Esophagus muscularis mucosa (tissue), 4 donors: Measurements from ENCODE around the gene UGT1A3.

ENCODE experiments used
- EP300 ChIP-seq: sonication (generic); formaldehyde crosslinking; IDR thresholded peaks from one replicate; pipeline ENCODE4 v1.6.1; 2017; ENCODE audit warnings: antibody characterized with exemption
- POLR2A ChIP-seq: fragments of 450-650 bp; IDR thresholded peaks from one replicate; pipeline ENCODE4 v1.6.1; 2017; ENCODE audit warnings: antibody characterized with exemption, moderate library complexity, mild to moderate bottlenecking, low read depth
- POLR2AphosphoS5 ChIP-seq, 2 donors: sonication (generic); formaldehyde crosslinking; IDR thresholded peaks; one replicate each; pipeline ENCODE4 v1.6.1; 2017; ENCODE audit warnings: antibody characterized with exemption in 2 of 2
- TF ChIP-seq, protein P1 (sequence below), 3 experiments: fragments of 200-600 bp in 2 of 3; fragments of 450-650 bp in 1 of 3; sonication (generic) in 2 of 3; IDR thresholded peaks; one replicate each; pipeline ENCODE4 v1.5.1; 2017 to 2019; ENCODE audit warnings: antibody characterized with exemption in 3 of 3, mild to moderate bottlenecking in 2 of 3, moderate library complexity in 1 of 3

DNA sequence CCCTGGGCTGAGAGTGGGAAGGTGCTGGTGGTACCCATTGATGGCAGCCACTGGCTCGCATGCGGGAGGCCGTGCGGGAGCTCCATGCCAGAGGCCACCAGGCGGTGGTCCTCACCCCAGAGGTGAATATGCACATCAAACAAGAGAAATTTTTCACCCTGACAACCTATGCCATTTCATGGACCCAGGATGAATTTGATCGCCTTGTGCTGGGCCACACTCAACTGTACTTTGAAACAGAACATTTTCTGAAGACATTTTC, 18.4 kb downstream of the UGT1A3 start:
- TF ChIP-seq, protein P1, sequence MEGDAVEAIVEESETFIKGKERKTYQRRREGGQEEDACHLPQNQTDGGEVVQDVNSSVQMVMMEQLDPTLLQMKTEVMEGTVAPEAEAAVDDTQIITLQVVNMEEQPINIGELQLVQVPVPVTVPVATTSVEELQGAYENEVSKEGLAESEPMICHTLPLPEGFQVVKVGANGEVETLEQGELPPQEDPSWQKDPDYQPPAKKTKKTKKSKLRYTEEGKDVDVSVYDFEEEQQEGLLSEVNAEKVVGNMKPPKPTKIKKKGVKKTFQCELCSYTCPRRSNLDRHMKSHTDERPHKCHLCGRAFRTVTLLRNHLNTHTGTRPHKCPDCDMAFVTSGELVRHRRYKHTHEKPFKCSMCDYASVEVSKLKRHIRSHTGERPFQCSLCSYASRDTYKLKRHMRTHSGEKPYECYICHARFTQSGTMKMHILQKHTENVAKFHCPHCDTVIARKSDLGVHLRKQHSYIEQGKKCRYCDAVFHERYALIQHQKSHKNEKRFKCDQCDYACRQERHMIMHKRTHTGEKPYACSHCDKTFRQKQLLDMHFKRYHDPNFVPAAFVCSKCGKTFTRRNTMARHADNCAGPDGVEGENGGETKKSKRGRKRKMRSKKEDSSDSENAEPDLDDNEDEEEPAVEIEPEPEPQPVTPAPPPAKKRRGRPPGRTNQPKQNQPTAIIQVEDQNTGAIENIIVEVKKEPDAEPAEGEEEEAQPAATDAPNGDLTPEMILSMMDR (IDR thresholded peaks at IDR 0.05) = no peak
- TF ChIP-seq POLR2AphosphoS5 (IDR thresholded peaks at IDR 0.05) = no peak
- TF ChIP-seq POLR2A = no peak
- no peak for TF ChIP-seq EP300
